Pancreas (tissue), 10 donors: ENCODE measurements around the gene RAN. TPM values are rescaled to one million over a fixed set of nuclear protein-coding genes. Genes with fewer than 3 reads are reported as not detected.
"Not testable (repeated sequence)": the region's sequence is repeated elsewhere in the genome, so short reads cannot be mapped to it uniquely, and the experiment has no call there.

ENCODE experiments used
- ATAC-seq, 4 donors: fragments of 200-7000 bp; cut with Tn5 transposase; one replicate each; pipeline versions ENCODE4 v1.8.0 to v1.9.1; 2020; ENCODE audit warnings: mild to moderate bottlenecking in 4 of 4, moderate library complexity in 4 of 4
- DNase-seq, 6 donors: peaks; one replicate each; pipeline ENCODE4 v3.0.0-alpha.2; 2020
- FAIRE-seq: peaks from 2 replicates; lab custom pipeline; 2012; peaks lifted over from hg19 to GRCh38; lab: Jason Lieb, UNC
- H3K27ac ChIP-seq, 4 donors: fragments of 200-600 bp; sonication (generic); 1 replicate in 3 of 4; 2 replicates in 1 of 4; pipeline versions ENCODE4 v1.5.0 to v1.8.0; 2020
- H3K27me3 ChIP-seq, 4 donors: fragments of 200-600 bp; one replicate each; pipeline ENCODE4 v1.8.0; 2021
- H3K36me3 ChIP-seq, 3 donors: fragments of 200-600 bp; sonication (generic) in 1 of 3; one replicate each; pipeline versions ENCODE4 v1.5.0 to v1.8.0; 2020 to 2021
- H3K4me1 ChIP-seq, 3 donors: fragments of 200-600 bp; one replicate each; pipeline ENCODE4 v1.8.0; 2021
- H3K4me3 ChIP-seq, 4 donors: fragments of 200-600 bp; sonication (generic) in 2 of 4; one replicate each; pipeline versions ENCODE4 v1.5.0 to v1.8.0; 2020 to 2021
- H3K9me3 ChIP-seq, 4 donors: fragments of 200-600 bp; one replicate each; pipeline ENCODE4 v1.8.0; 2021
- WGBS, 2 donors: extraction: QIAGEN DNeasy Blood & Tissue Kit; methylation state at CpG; one replicate each; pipeline ENCODE4 v1.1.7; 2013; 5-methylcytosine and 5-hydroxymethylcytosine counted together
- intact Hi-C, 3 donors: fragments of 100-400 bp; cut with DNase I; formaldehyde crosslinking; loops; one replicate each; pipeline versions ENCODE4 v1.11.1 to v1.14.2; 2022
- polyA plus RNA-seq, 2 donors: library from polyadenylated mRNA; stranded (reverse); fragments of 200-250 nt; gene quantifications; one replicate each; pipeline ENCODE4 v1.2.3, GENCODE V29; 2013
- total RNA-seq, 6 donors: library from RNA; stranded (reverse); fragmentation: NEBNext Ultra II Directional in 4 of 6; extraction: Animal tissue kit (Norgen Biotek cat#: 25700) in 4 of 6; gene quantifications; one replicate each; pipeline versions ENCODE4 v1.2.1 to v1.2.4, GENCODE V29; 2021 to 2023
- TF ChIP-seq, protein P1 (sequence below), 4 donors: fragments of 200-600 bp; sonication (generic) in 3 of 4; IDR thresholded peaks; one replicate each; pipeline versions ENCODE4 v1.5.0 to v1.8.0; 2021; ENCODE audit warnings: antibody characterized with exemption in 4 of 4
- donor health status: healthy with polysubstance abuse.
- donor health status: DM: no; HTN: no; CAD: no; lungs with moderate emphysema.
- donor health status: DM: no; HTN: no; CAD: no.
- donor health status: control.
- donor health status: control.
- donor health status: Bipolar disorder and iron deficiency.
- donor health status: DM: yes; HTN: yes; CAD: no.
- donor health status: DM: no; HTN: no; CAD: no.
- donor health status: DM: no; HTN: no; CAD: no.
- donor health status: DM: yes; HTN: yes; CAD: no.

The RAN gene
- total and polyA plus RNA-seq, 8 donors, result 60.0 to 201 (median 152) TPM

DNA sequence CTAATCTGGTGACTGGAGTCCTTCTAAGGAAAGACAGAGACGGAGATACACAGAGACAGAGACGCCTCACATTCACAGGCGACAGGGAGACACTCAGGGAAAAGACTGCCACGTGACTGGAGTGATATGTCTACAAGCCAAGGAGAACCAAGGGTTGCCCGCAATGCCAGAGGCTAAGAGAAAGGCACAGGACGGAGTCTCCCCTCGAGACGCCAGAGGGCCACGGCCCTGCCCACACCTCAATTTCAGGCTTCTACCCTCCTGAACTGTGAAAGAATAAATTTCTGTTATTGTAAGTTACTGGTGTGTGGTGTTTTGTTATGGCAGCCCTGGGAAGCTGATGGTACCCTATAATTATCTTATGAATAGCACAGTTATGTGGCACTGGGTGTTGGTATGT lies 11.6 kb upstream of the RAN start:
- WGBS, 2 donors, result 75 to 89% methylated on average over 9 of the region's 9 CpGs
- no peak for DNase-seq
- TF ChIP-seq, protein P1, sequence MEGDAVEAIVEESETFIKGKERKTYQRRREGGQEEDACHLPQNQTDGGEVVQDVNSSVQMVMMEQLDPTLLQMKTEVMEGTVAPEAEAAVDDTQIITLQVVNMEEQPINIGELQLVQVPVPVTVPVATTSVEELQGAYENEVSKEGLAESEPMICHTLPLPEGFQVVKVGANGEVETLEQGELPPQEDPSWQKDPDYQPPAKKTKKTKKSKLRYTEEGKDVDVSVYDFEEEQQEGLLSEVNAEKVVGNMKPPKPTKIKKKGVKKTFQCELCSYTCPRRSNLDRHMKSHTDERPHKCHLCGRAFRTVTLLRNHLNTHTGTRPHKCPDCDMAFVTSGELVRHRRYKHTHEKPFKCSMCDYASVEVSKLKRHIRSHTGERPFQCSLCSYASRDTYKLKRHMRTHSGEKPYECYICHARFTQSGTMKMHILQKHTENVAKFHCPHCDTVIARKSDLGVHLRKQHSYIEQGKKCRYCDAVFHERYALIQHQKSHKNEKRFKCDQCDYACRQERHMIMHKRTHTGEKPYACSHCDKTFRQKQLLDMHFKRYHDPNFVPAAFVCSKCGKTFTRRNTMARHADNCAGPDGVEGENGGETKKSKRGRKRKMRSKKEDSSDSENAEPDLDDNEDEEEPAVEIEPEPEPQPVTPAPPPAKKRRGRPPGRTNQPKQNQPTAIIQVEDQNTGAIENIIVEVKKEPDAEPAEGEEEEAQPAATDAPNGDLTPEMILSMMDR (IDR thresholded peaks at IDR 0.05), result no peak
- FAIRE-seq, result no peak
- no peak for ATAC-seq
- Histone ChIP-seq H3K4me3 (no peak overlapping the region), H3K4me1 (no peaks in the 10 kb centered on the region), H3K27ac (no peak overlapping the region), H3K9me3 (no peaks in the 10 kb centered on the region), H3K36me3 (no peaks in the 10 kb centered on the region), H3K27me3 (no peaks in the 10 kb centered on the region)
- intact Hi-C loops, result no loop called here

DNA sequence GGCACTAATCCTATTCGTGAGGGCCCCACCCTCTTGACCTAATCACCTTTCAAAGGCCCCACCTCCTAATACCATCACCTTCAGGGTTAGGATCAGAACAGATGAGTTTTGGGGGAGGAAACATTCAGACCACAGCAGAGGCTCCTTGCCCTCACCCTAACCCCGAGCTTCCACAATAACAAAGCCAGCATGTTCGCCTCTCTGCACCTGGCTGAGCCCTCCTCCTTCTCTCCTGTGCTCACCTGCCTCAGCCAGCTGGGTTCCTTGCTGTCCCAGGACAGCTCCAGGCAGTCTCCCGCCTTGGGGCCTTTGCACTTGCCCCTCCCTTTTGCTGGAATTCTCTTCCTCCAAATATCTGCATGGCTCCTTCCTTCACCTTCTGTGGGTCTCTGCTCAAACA lies 9.7 kb upstream of the RAN start:
- WGBS, 2 donors, result 72 to 91% methylated on average over 4 of the region's 4 CpGs
- H3K4me3 ChIP-seq, result no peak overlapping the region
- no peaks in the 10 kb centered on the region for H3K4me1 ChIP-seq
- intact Hi-C loops, result no loop called here
- H3K27me3 ChIP-seq, result no peaks in the 10 kb centered on the region
- DNase-seq (no peak), ATAC-seq (no peak), FAIRE-seq (no peak)
- H3K36me3 ChIP-seq, result no peaks in the 10 kb centered on the region
- H3K9me3 ChIP-seq, result no peaks in the 10 kb centered on the region
- TF ChIP-seq, protein P1 (IDR thresholded peaks at IDR 0.05), result no peak
- no peak overlapping the region for H3K27ac ChIP-seq

DNA sequence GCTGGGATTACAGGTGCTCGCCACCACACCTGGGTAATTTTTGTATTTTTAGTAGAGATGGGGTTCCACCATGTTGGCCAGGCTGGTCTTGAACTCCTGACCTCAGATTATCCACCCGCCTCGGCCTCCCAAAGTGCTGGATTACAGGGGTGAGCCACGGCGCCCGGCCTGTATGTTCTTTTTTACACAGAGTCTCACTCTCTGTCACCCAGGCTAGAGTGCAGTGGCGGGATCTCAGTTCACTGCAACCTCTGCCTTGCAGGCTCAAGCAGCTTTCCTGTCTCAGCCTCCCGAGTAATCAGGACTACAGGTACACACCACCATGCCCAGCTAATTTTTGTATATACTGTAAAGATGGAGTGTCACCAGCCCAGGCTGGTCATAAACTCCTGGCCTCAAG lies 9.1 kb upstream of the RAN start:
- FAIRE-seq, intact Hi-C loops, H3K36me3 ChIP-seq, H3K4me1 ChIP-seq, ATAC-seq, DNase-seq, H3K9me3 ChIP-seq, H3K27ac ChIP-seq, H3K27me3 ChIP-seq, H3K4me3 ChIP-seq: not testable (repeated sequence)
- WGBS, 2 donors, result 89 to 92% methylated on average over 8 of the region's 8 CpGs

DNA sequence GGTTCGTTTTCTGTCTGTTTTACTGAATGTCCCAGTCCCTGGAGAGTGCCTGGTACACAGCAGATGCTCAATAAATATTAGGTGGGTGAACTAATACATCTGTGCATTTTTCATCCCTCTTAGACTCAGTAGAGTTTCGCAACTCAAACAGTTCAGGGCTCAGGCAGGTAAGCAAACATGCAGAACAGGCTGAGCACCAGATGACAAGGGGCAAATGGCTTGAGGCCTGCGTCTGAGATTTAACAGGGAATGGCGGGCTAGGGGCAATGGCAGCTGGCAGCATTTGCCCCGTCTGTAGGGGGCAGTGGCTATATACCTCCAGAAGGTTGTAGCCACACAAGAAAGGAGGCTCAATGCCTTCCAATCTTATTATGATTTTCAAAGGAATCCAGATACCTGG lies 8.6 kb upstream of the RAN start:
- no peak for FAIRE-seq
- no peak overlapping the region for H3K4me3 ChIP-seq
- no peak overlapping the region for H3K27ac ChIP-seq
- TF ChIP-seq, protein P1 (IDR thresholded peaks at IDR 0.05), result no peak
- H3K36me3 ChIP-seq, result no peaks in the 10 kb centered on the region
- no peaks in the 10 kb centered on the region for H3K27me3 ChIP-seq
- WGBS, 2 donors, result 66 to 68% methylated on average over 5 of the region's 5 CpGs
- DNase-seq, result no peak
- ATAC-seq, result no peak
- H3K9me3 ChIP-seq, result no peaks in the 10 kb centered on the region
- no peaks in the 10 kb centered on the region for H3K4me1 ChIP-seq
- intact Hi-C loops, result no loop called here

DNA sequence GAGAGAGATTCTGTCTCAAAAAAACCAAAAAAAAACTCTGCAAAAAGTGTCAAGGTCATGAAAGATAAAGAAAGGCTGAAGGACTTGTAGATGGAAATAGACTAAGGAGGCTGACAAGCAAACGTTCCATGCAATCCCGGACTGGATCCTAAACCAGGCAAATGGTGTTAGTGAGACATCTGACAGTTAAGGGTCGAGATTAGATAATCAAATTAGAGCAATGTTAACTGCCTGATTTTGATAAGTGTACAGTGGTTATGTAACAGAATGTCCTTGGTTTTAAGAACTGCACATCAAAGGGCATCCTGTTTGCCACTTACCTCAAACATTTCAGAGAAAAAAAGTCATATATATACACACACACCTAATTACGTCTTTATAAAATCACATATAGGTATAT lies 3.5 kb upstream of the RAN start:
- intact Hi-C loops, result no loop called here
- peaks cover 0 to 6% (median 2%) of the 10 kb centered on the region in 3 donors for H3K4me1 ChIP-seq
- H3K4me3 ChIP-seq, result no peak overlapping the region
- TF ChIP-seq, protein P1 (IDR thresholded peaks at IDR 0.05), result no peak
- H3K27ac ChIP-seq, result no peak overlapping the region
- no peaks in the 10 kb centered on the region for H3K9me3 ChIP-seq
- ATAC-seq (no peak), FAIRE-seq (no peak), DNase-seq (no peak)
- no peaks in the 10 kb centered on the region for H3K36me3 ChIP-seq
- H3K27me3 ChIP-seq, result no peaks in the 10 kb centered on the region
- 31% methylated on average over 4 of the region's 4 CpGs for WGBS, 2 donors
